SK-N-SH treated with all-trans-retinoic acid at 6 μM for 48 hours (cell line): ENCODE results near the gene KNSTRN.

Experiments used
- ATAC-seq: fragments of 200-7000 bp; cut with Tn5 transposase; 3 replicates; pipeline ENCODE4 v1.9.1; 2020; ENCODE audit warnings: mild to moderate bottlenecking, moderate library complexity
- ARNTL ChIP-seq: fragments of 450-650 bp; formaldehyde crosslinking; IDR thresholded peaks from 2 replicates; pipeline ENCODE4 v1.5.0; 2020; ENCODE audit warnings: low read depth, mild to moderate bottlenecking, moderate library complexity, borderline replicate concordance
- BACH2 ChIP-seq: fragments of 250-450 bp; sonication (Bioruptor Pico); IDR thresholded peaks from 2 replicates; pipeline ENCODE4 v1.9.0; 2021; ENCODE audit warnings: mild to moderate bottlenecking, borderline replicate concordance
- ESRRG ChIP-seq: fragments of 250-450 bp; sonication (Bioruptor Pico); IDR thresholded peaks from 2 replicates; pipeline ENCODE4 v1.6.1; 2021; ENCODE audit warnings: mild to moderate bottlenecking
- GLIS3 ChIP-seq: fragments of 250-450 bp; sonication (Bioruptor Pico); IDR thresholded peaks from 2 replicates; pipeline ENCODE4 v1.5.0; 2020; ENCODE audit warnings: mild to moderate bottlenecking, moderate library complexity
- ISL1 ChIP-seq: fragments of 250-450 bp; sonication (Bioruptor Pico); IDR thresholded peaks from 2 replicates; pipeline ENCODE4 v2.1.2; 2022; ENCODE audit warnings: mild to moderate bottlenecking, moderate library complexity
- OSR1 ChIP-seq: fragments of 250-450 bp; sonication (Bioruptor Pico); IDR thresholded peaks from 2 replicates; pipeline ENCODE4 v1.8.0; 2022; ENCODE audit warnings: moderate library complexity, mild to moderate bottlenecking, inconsistent platforms
- PPARA ChIP-seq: fragments of 250-450 bp; sonication (Bioruptor Pico); IDR thresholded peaks from 2 replicates; pipeline ENCODE4 v1.5.0; 2020; ENCODE audit warnings: mild to moderate bottlenecking, borderline replicate concordance
- RARB ChIP-seq: fragments of 250-450 bp; sonication (Bioruptor Pico); IDR thresholded peaks from 2 replicates; pipeline ENCODE4 v1.8.0; 2021; ENCODE audit warnings: mild to moderate bottlenecking, moderate library complexity
- TCF4 ChIP-seq: fragments of 250-450 bp; sonication (Bioruptor Pico); IDR thresholded peaks from 2 replicates; pipeline ENCODE4 v1.8.0; 2021; ENCODE audit warnings: mild to moderate bottlenecking, moderate library complexity, borderline replicate concordance
- ZC3H10 ChIP-seq: fragments of 250-450 bp; sonication (Bioruptor Pico); IDR thresholded peaks from 2 replicates; pipeline ENCODE4 v1.5.1; 2021; ENCODE audit warnings: mild to moderate bottlenecking, moderate library complexity
- ZFP3 ChIP-seq: fragments of 250-450 bp; sonication (Bioruptor Pico); IDR thresholded peaks from 2 replicates; pipeline ENCODE4 v1.5.0; 2020; ENCODE audit warnings: mild to moderate bottlenecking, moderate library complexity
- ZNF565 ChIP-seq: fragments of 450-650 bp; formaldehyde crosslinking; conservative IDR thresholded peaks from 2 replicates; pipeline ENCODE4 v1.5.0; 2020; ENCODE audit warnings: low read depth, mild to moderate bottlenecking, moderate library complexity
- ZNF70 ChIP-seq: fragments of 450-650 bp; formaldehyde crosslinking; IDR thresholded peaks from 2 replicates; pipeline ENCODE4 v1.5.0; 2020; ENCODE audit warnings: mild to moderate bottlenecking, moderate library complexity
- TF ChIP-seq, protein P1 (sequence below): fragments of 250-450 bp; sonication (Bioruptor Pico); IDR thresholded peaks from 2 replicates; pipeline ENCODE4 v1.8.0; 2020; ENCODE audit warnings: mild to moderate bottlenecking, moderate library complexity, borderline replicate concordance
- TF ChIP-seq, protein P2 (sequence below): fragments of 250-450 bp; sonication (Bioruptor Pico); IDR thresholded peaks from 2 replicates; pipeline ENCODE4 v1.5.0; 2020; ENCODE audit warnings: mild to moderate bottlenecking, moderate library complexity
- TF ChIP-seq, protein P3 (sequence below): fragments of 250-450 bp; sonication (Bioruptor Pico); IDR thresholded peaks from 2 replicates; pipeline ENCODE4 v1.5.1; 2020; ENCODE audit warnings: low read depth, mild to moderate bottlenecking, moderate library complexity
- TF ChIP-seq, protein P4 (sequence below): fragments of 250-450 bp; sonication (Bioruptor Pico); IDR thresholded peaks from 2 replicates; pipeline ENCODE4 v1.8.0; 2021; ENCODE audit warnings: low read depth, mild to moderate bottlenecking, moderate library complexity, borderline replicate concordance

The KNSTRN gene

DNA sequence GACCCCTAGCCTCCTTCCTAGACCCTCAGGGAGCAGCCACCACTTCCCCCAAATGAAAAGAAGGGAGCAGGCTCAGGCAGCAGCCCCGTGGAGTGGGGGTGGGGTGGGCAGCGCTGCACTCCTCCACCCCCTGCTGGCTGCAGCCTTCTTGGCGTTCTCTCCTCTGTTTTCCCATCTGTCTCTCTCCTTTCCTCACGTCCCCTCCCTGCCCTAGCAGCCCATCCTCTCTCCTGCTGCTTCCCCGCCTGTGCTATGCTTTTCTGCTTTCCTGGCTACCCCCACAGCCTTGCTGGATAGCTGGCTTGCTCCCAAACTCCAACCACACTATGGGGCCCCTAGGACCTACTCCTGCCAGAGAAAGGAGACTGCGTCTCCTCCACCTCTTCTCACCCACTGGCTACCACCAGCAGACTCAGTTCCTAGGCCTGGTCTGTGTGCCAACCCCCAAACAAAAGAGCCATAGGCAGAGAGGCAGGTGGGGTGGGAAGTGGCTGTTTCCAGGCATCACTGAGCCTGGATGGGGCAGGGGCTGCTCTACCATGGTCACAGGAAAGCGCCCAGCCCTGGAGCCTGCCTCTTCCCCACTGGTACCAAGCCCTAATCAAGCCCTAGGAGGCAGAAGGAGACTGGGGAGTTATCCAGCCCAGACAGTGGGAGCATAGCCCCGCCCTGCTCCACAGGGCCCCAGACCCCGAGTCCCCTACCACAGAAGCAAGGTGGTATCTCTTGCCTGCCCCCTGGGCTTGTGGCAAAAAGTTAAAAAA, 27.9 kb upstream of the KNSTRN start:
- peak; percentile 79 for ATAC-seq
- TF ChIP-seq ZFP3 (no peak), ARNTL (no peak), PPARA (CRISPR knock-in tag) (no peak), TCF4 (CRISPR knock-in tag) (no peak), ZNF70 (CRISPR knock-in tag) (no peak), ESRRG (CRISPR knock-in tag) (no peak), ISL1 (CRISPR knock-in tag) (no peak), ZNF565 (no peak)
- TF ChIP-seq, protein P1, sequence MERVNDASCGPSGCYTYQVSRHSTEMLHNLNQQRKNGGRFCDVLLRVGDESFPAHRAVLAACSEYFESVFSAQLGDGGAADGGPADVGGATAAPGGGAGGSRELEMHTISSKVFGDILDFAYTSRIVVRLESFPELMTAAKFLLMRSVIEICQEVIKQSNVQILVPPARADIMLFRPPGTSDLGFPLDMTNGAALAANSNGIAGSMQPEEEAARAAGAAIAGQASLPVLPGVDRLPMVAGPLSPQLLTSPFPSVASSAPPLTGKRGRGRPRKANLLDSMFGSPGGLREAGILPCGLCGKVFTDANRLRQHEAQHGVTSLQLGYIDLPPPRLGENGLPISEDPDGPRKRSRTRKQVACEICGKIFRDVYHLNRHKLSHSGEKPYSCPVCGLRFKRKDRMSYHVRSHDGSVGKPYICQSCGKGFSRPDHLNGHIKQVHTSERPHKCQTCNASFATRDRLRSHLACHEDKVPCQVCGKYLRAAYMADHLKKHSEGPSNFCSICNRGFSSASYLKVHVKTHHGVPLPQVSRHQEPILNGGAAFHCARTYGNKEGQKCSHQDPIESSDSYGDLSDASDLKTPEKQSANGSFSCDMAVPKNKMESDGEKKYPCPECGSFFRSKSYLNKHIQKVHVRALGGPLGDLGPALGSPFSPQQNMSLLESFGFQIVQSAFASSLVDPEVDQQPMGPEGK (CRISPR knock-in tag) = no peak
- TF ChIP-seq, protein P2, sequence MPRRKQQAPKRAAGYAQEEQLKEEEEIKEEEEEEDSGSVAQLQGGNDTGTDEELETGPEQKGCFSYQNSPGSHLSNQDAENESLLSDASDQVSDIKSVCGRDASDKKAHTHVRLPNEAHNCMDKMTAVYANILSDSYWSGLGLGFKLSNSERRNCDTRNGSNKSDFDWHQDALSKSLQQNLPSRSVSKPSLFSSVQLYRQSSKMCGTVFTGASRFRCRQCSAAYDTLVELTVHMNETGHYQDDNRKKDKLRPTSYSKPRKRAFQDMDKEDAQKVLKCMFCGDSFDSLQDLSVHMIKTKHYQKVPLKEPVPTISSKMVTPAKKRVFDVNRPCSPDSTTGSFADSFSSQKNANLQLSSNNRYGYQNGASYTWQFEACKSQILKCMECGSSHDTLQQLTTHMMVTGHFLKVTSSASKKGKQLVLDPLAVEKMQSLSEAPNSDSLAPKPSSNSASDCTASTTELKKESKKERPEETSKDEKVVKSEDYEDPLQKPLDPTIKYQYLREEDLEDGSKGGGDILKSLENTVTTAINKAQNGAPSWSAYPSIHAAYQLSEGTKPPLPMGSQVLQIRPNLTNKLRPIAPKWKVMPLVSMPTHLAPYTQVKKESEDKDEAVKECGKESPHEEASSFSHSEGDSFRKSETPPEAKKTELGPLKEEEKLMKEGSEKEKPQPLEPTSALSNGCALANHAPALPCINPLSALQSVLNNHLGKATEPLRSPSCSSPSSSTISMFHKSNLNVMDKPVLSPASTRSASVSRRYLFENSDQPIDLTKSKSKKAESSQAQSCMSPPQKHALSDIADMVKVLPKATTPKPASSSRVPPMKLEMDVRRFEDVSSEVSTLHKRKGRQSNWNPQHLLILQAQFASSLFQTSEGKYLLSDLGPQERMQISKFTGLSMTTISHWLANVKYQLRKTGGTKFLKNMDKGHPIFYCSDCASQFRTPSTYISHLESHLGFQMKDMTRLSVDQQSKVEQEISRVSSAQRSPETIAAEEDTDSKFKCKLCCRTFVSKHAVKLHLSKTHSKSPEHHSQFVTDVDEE (CRISPR knock-in tag) = no peak

DNA sequence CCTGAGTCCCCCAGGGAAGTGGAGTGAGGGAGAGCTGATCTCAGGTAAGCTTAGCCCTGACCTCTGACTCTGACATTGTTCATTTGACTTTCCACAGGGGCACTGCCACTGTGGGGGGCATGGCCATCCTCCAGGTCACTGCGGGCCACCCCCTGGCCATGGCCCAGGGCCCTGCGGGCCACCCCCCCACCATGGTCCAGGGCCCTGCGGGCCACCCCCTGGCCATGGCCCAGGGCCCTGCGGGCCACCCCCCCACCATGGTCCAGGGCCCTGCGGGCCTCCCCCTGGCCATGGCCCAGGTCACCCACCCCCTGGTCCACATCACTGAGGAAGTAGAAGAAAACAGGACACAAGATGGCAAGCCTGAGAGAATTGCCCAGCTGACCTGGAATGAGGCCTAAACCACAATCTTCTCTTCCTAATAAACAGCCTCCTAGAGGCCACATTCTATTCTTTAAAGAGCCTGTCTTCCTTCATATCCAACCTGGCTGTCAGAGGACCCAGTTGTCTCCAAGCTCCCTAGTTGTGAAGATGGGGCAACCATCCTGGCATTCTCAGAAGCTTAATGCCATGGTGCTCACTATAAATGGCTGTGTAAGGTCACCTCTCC, 26.4 kb upstream of the KNSTRN start:
- TF ChIP-seq ZNF565 (no peak), ZC3H10 (CRISPR knock-in tag) (no peak), RARB (no peak), TCF4 (CRISPR knock-in tag) (no peak), BACH2 (CRISPR knock-in tag) (no peak), PPARA (CRISPR knock-in tag) (no peak)
- TF ChIP-seq, protein P3, sequence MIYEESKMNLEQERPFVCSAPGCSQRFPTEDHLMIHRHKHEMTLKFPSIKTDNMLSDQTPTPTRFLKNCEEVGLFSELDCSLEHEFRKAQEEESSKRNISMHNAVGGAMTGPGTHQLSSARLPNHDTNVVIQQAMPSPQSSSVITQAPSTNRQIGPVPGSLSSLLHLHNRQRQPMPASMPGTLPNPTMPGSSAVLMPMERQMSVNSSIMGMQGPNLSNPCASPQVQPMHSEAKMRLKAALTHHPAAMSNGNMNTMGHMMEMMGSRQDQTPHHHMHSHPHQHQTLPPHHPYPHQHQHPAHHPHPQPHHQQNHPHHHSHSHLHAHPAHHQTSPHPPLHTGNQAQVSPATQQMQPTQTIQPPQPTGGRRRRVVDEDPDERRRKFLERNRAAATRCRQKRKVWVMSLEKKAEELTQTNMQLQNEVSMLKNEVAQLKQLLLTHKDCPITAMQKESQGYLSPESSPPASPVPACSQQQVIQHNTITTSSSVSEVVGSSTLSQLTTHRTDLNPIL = no peak
- TF ChIP-seq, protein P1 (CRISPR knock-in tag) = no peak
- ATAC-seq = no peak

DNA sequence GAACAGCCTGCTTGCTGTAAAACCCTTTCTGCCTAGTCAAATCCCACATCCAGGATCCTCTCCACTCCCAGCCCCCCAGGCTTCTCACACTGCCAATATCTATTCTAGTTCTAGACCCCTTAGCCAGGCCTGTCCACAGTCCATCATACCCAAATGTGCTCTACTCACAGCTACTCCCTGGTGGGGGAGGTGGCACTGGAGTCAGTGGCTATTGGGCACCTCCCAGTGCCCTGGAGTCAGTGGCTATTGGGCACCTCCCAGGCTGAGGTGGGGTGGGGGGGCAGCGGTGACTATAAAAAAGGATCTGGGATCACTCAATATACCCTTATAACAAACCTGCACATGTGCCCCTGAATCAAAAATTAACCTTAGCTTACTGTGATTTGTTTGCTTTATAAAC, 25.3 kb upstream of the KNSTRN start:
- no peak for ATAC-seq
- TF ChIP-seq ZNF70 (CRISPR knock-in tag) (no peak), ZFP3 (no peak), GLIS3 (CRISPR knock-in tag) (no peak), OSR1 (CRISPR knock-in tag) (no peak), RARB (no peak), ARNTL (no peak), ESRRG (CRISPR knock-in tag) (no peak), ZNF565 (no peak)
- TF ChIP-seq, protein P2 (CRISPR knock-in tag) = no peak
- TF ChIP-seq, protein P1 (CRISPR knock-in tag) = no peak
- TF ChIP-seq, protein P4, sequence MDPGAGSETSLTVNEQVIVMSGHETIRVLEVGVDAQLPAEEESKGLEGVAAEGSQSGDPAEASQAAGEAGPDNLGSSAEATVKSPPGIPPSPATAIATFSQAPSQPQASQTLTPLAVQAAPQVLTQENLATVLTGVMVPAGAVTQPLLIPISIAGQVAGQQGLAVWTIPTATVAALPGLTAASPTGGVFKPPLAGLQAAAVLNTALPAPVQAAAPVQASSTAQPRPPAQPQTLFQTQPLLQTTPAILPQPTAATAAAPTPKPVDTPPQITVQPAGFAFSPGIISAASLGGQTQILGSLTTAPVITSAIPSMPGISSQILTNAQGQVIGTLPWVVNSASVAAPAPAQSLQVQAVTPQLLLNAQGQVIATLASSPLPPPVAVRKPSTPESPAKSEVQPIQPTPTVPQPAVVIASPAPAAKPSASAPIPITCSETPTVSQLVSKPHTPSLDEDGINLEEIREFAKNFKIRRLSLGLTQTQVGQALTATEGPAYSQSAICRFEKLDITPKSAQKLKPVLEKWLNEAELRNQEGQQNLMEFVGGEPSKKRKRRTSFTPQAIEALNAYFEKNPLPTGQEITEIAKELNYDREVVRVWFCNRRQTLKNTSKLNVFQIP (CRISPR knock-in tag) = no peak
